ENCODE results near the gene PRPH. TPM values are rescaled to one million over a fixed set of nuclear protein-coding genes. Genes with fewer than 3 reads are reported as not detected.
A peak's percentile ranks its signal among the peaks of the same experiment; 100 is the strongest.

The PRPH gene
- total and polyA plus RNA-seq, 9 of the 15 experiments (the other 6 are each of a cell fraction or from before 2014, with no cell fraction given): 0.27 to 1.9 (median 1.3) TPM; not detected in 1

DNA sequence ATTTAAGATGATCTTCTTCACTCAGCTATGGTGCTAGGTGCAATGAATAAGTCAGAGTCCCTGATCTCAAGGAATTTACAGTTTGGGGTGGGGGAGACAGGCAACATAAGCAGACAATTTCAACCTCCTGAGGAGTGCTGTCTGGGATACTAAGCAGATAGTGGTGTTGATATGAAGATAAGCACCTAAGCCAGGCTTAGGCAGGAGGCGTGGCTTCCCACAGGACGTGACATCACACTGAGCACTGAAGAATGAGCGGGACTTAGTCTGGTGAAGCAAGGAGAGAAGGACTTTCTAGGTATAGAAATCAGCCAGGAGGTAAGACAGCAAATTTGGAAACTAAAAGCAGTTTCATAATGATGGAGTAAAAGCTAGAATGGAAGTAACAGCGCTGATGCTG, 6.8 kb downstream of the PRPH start (continued):
- TF ChIP-seq, protein P1, sequence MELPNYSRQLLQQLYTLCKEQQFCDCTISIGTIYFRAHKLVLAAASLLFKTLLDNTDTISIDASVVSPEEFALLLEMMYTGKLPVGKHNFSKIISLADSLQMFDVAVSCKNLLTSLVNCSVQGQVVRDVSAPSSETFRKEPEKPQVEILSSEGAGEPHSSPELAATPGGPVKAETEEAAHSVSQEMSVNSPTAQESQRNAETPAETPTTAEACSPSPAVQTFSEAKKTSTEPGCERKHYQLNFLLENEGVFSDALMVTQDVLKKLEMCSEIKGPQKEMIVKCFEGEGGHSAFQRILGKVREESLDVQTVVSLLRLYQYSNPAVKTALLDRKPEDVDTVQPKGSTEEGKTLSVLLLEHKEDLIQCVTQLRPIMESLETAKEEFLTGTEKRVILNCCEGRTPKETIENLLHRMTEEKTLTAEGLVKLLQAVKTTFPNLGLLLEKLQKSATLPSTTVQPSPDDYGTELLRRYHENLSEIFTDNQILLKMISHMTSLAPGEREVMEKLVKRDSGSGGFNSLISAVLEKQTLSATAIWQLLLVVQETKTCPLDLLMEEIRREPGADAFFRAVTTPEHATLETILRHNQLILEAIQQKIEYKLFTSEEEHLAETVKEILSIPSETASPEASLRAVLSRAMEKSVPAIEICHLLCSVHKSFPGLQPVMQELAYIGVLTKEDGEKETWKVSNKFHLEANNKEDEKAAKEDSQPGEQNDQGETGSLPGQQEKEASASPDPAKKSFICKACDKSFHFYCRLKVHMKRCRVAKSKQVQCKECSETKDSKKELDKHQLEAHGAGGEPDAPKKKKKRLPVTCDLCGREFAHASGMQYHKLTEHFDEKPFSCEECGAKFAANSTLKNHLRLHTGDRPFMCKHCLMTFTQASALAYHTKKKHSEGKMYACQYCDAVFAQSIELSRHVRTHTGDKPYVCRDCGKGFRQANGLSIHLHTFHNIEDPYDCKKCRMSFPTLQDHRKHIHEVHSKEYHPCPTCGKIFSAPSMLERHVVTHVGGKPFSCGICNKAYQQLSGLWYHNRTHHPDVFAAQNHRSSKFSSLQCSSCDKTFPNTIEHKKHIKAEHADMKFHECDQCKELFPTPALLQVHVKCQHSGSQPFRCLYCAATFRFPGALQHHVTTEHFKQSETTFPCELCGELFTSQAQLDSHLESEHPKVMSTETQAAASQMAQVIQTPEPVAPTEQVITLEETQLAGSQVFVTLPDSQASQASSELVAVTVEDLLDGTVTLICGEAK (IDR thresholded peaks at IDR 0.05): 0 out of 2 replicates have a peak, but pooled peaks have one; percentile 23
- TF ChIP-seq, protein P1 (CRISPR knock-in tag; IDR thresholded peaks at IDR 0.05): no peak
- TF ChIP-seq, protein P2, sequence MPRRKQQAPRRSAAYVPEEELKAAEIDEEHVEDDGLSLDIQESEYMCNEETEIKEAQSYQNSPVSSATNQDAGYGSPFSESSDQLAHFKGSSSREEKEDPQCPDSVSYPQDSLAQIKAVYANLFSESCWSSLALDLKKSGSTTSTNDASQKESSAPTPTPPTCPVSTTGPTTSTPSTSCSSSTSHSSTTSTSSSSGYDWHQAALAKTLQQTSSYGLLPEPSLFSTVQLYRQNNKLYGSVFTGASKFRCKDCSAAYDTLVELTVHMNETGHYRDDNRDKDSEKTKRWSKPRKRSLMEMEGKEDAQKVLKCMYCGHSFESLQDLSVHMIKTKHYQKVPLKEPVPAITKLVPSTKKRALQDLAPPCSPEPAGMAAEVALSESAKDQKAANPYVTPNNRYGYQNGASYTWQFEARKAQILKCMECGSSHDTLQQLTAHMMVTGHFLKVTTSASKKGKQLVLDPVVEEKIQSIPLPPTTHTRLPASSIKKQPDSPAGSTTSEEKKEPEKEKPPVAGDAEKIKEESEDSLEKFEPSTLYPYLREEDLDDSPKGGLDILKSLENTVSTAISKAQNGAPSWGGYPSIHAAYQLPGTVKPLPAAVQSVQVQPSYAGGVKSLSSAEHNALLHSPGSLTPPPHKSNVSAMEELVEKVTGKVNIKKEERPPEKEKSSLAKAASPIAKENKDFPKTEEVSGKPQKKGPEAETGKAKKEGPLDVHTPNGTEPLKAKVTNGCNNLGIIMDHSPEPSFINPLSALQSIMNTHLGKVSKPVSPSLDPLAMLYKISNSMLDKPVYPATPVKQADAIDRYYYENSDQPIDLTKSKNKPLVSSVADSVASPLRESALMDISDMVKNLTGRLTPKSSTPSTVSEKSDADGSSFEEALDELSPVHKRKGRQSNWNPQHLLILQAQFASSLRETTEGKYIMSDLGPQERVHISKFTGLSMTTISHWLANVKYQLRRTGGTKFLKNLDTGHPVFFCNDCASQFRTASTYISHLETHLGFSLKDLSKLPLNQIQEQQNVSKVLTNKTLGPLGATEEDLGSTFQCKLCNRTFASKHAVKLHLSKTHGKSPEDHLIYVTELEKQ (CRISPR knock-in tag; IDR thresholded peaks at IDR 0.05): no peak
- TF ChIP-seq FOXM1 (IDR thresholded peaks at IDR 0.05; ENCODE audit: low read depth) (no peak), FOXM1 (CRISPR knock-in tag; IDR thresholded peaks at IDR 0.05; ENCODE audit: low read depth) (no peak), ATF6 (CRISPR knock-in tag; IDR thresholded peaks at IDR 0.05) (no peak), HDAC2 (IDR thresholded peaks at IDR 0.05) (0 out of 2 replicates have a peak, but pooled peaks have one; percentile 15), ZNF639 (CRISPR knock-in tag; conservative IDR thresholded peaks at IDR 0.05 in 1 of 2, IDR thresholded peaks at IDR 0.05 in 1 of 2) (no peak), KLF6 (CRISPR knock-in tag; IDR thresholded peaks at IDR 0.05; ENCODE audit: borderline replicate concordance) (no peak), DPF2 (IDR thresholded peaks at IDR 0.05) (peak; percentile 64), JUND (IDR thresholded peaks at IDR 0.05; ENCODE audit: borderline replicate concordance, low read depth, low read length) (0 out of 2 replicates have a peak, but pooled peaks have one; percentile 11), JUND (tag; IDR thresholded peaks at IDR 0.05; ENCODE audit: borderline replicate concordance, low read depth, low read length) (peak; percentile 43; the same call in 1 of the 3 replicates)

All from K562 (cell line).